Measurements from ENCODE around the gene NTN1. TPM values are rescaled to one million over a fixed set of nuclear protein-coding genes. Genes with fewer than 3 reads are reported as not detected.
A peak's percentile ranks its signal among the peaks of the same experiment; 100 is the strongest.
"Not testable (repeated sequence)": the region's sequence is repeated elsewhere in the genome, so short reads cannot be mapped to it uniquely, and the experiment has no call there.

Gene NTN1
- total and polyA plus RNA-seq, 4 donors, result 18.7 to 137 (median 60.1) TPM

DNA sequence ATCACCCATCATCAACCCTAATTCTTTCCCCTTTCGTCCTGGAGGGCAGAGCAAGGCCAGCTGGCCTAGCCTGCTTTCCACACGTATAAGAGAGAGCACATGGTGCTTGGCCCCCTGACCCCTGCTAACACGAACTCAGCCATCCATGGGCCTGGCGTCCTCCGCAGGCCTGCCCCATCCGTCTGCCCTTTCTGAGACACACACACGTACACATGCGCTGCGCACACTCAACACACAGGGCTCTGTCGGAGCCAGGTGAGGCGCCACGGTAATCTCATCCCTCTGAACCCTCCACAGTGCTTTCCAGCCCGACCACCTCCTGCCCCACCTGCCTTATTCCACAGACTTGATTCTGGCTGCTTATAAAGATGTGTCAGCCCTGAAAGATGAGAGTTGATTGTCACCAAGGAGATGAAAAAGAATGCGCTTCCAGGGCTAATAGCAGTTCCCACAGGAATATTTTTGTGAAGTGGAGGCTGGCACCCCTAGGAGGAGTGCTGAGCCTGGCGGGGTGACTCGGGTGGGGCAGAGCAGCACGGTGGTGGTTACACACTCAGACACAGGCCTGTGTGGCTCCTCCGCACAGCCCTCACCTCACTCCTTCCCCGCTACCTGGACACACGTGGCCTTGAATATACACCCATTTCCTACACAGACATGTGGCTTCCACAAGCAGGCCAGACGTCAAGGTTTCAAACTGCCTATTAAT, 228.1 kb downstream of the NTN1 start:
- DNase-seq (ENCODE audit: low read depth in 4 of 6, low spot score in 6 of 6), result no peak
- Histone ChIP-seq H3K36me3 (ENCODE audit: control insufficient read depth, insufficient read depth, low read length) (peaks cover 18% of the 10 kb centered on the region), H3K27ac (ENCODE audit: low read depth, low read length) (no peak overlapping the region), H3K9me3 (ENCODE audit: control insufficient read depth, insufficient read depth, low read length) (no peaks in the 10 kb centered on the region), H3K4me1 (ENCODE audit: control insufficient read depth, insufficient read depth, low read length) (peaks cover 59% of the 10 kb centered on the region), H3K4me3 (ENCODE audit: low read depth, low read length) (no peak overlapping the region), H3K27me3 (ENCODE audit: control insufficient read depth, insufficient read depth, low read length) (no peaks in the 10 kb centered on the region)
- WGBS (ENCODE audit: insufficient coverage), result 82% methylated on average over 18 of the region's 21 CpGs

DNA sequence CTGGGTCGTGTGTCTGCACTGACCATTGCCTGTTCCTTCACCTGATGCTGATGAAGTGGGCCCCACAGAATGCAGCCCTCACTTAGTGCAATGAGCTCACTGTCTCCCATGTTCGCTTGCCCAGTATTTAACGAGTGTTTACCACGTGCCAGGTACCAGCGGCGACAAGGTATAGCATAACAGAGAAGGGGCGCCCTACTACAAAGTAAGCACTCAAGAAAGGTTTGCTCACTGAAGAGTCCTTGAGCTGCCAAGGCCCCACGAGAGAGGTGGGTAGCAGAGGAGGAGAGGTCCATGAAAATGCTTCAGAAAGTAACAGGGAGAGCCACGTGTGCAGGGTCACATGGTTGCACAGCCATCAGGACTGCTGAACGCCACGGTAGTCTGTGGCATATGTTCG, 230.0 kb downstream of the NTN1 start:
- Histone ChIP-seq H3K9me3 (ENCODE audit: control insufficient read depth, insufficient read depth, low read length) (no peaks in the 10 kb centered on the region), H3K4me3 (ENCODE audit: low read depth, low read length) (no peak overlapping the region), H3K36me3 (ENCODE audit: control insufficient read depth, insufficient read depth, low read length) (peaks cover 15% of the 10 kb centered on the region), H3K27me3 (ENCODE audit: control insufficient read depth, insufficient read depth, low read length) (no peaks in the 10 kb centered on the region), H3K27ac (ENCODE audit: low read depth, low read length) (no peak overlapping the region), H3K4me1 (ENCODE audit: control insufficient read depth, insufficient read depth, low read length) (peaks cover 46% of the 10 kb centered on the region)
- DNase-seq (ENCODE audit: low read depth in 4 of 6, low spot score in 6 of 6), result no peak
- 87% methylated on average over 12 of the region's 12 CpGs for WGBS (ENCODE audit: insufficient coverage)

DNA sequence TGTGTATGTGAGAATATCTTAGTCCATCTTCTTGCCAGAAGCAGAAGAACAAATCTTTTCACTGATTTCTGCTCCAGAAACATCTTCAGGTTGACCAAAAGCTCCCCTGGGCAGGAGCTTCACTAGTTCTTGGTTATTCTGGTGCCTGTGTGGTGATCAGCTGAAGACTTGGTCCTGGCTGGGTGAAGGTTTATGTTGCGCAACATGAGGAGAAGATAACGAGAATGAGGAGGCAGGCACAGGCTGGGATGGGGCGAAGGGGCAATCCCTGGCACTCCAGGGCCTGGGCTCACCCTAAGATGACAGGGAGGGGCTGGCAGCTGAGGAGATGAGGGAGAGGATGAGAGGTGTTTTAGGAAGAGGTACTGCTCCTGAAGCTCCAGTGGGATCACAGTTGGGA, 232.0 kb downstream of the NTN1 start:
- Histone ChIP-seq H3K27me3 (ENCODE audit: control insufficient read depth, insufficient read depth, low read length) (no peaks in the 10 kb centered on the region), H3K9me3 (ENCODE audit: control insufficient read depth, insufficient read depth, low read length) (no peaks in the 10 kb centered on the region), H3K36me3 (ENCODE audit: control insufficient read depth, insufficient read depth, low read length) (peaks cover 12% of the 10 kb centered on the region), H3K27ac (ENCODE audit: low read depth, low read length) (no peak overlapping the region), H3K4me1 (ENCODE audit: control insufficient read depth, insufficient read depth, low read length) (peaks cover 42% of the 10 kb centered on the region), H3K4me3 (ENCODE audit: low read depth, low read length) (no peak overlapping the region)
- 93% methylated on average over 3 of the region's 3 CpGs for WGBS (ENCODE audit: insufficient coverage)
- no peak for DNase-seq (ENCODE audit: low read depth in 4 of 6, low spot score in 6 of 6)

DNA sequence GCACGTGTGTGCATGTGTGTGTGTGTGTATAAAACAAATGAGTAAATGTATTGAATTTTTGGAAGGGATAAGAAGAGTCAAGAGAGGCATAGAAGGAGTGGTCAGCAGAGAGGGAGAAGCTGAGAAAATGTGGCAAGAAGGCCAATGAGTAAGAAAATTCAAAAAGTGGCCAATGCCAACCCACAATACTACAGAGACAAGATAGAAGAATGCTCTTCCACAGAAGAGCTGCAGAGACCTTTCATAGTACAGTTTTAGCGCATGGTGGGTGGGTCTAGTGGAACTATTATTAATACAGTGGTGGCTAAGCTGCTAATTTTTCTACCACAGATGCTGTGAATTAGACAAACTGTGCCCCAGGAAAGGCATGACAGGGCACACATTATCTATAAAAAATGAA, 233.5 kb downstream of the NTN1 start:
- 100% methylated on average over 1 of the region's 2 CpGs for WGBS (ENCODE audit: insufficient coverage)
- peaks cover 42% of the 10 kb centered on the region for H3K4me1 ChIP-seq (ENCODE audit: control insufficient read depth, insufficient read depth, low read length)
- H3K27ac ChIP-seq (ENCODE audit: low read depth, low read length), result no peak overlapping the region
- no peak for DNase-seq (ENCODE audit: low read depth in 4 of 6, low spot score in 6 of 6)
- no peak overlapping the region for H3K4me3 ChIP-seq (ENCODE audit: low read depth, low read length)
- H3K27me3 ChIP-seq (ENCODE audit: control insufficient read depth, insufficient read depth, low read length), result no peaks in the 10 kb centered on the region
- no peaks in the 10 kb centered on the region for H3K9me3 ChIP-seq (ENCODE audit: control insufficient read depth, insufficient read depth, low read length)
- peaks cover under 1% of the 10 kb centered on the region for H3K36me3 ChIP-seq (ENCODE audit: control insufficient read depth, insufficient read depth, low read length)

DNA sequence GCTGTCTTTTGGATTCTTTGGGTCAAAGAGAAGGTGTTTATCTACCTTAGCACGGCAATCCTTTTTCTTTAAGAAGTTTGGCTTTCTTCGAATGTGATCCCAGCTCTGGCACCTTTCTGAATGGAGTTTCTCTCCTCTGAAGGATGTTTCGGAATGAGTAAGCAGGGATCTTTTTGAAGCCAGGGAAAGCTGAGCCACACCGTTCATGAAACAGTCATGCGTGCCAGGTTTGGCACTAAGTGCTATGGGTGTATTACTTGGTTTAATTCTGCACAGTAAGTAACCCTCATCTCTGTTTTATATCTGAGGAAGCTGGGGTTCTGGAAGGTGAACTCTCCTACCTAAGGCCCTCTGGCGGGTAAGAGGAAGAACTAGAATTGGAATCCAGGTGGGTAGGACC, 234.5 kb downstream of the NTN1 start:
- no peak overlapping the region for H3K27ac ChIP-seq (ENCODE audit: low read depth, low read length)
- WGBS (ENCODE audit: insufficient coverage), result 53% methylated on average over 3 of the region's 6 CpGs
- H3K4me1 ChIP-seq (ENCODE audit: control insufficient read depth, insufficient read depth, low read length), result peaks cover 35% of the 10 kb centered on the region
- no peaks in the 10 kb centered on the region for H3K27me3 ChIP-seq (ENCODE audit: control insufficient read depth, insufficient read depth, low read length)
- H3K9me3 ChIP-seq (ENCODE audit: control insufficient read depth, insufficient read depth, low read length), result no peaks in the 10 kb centered on the region
- no peaks in the 10 kb centered on the region for H3K36me3 ChIP-seq (ENCODE audit: control insufficient read depth, insufficient read depth, low read length)
- DNase-seq (ENCODE audit: low read depth in 4 of 6, low spot score in 6 of 6), result peak in 1 of 6 donors; percentile 36
- no peak overlapping the region for H3K4me3 ChIP-seq (ENCODE audit: low read depth, low read length)

DNA sequence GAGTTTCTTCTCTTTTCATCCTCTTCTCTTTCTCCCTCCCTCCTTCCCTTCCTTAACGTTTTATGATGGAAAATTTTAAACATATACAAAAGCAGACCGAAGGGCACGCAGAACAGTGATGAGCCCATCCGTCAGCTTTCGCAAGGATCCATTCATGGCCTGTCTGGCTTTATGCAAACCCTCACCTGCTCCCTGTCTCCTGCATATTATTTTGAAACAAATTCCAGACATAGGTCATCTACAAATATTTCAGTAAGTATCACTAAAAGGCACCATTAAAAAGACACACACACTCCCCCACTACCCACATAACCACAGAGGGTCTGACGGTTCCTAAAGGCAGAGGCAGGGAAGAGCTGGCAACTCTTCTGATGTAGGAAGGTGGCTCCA, 235.0 kb downstream of the NTN1 start:
- no peak overlapping the region for H3K4me3 ChIP-seq (ENCODE audit: low read depth, low read length)
- H3K4me1 ChIP-seq (ENCODE audit: control insufficient read depth, insufficient read depth, low read length), result peaks cover 38% of the 10 kb centered on the region
- no peak for DNase-seq (ENCODE audit: low read depth in 4 of 6, low spot score in 6 of 6)
- no peaks in the 10 kb centered on the region for H3K36me3 ChIP-seq (ENCODE audit: control insufficient read depth, insufficient read depth, low read length)
- no peak overlapping the region for H3K27ac ChIP-seq (ENCODE audit: low read depth, low read length)
- no peaks in the 10 kb centered on the region for H3K27me3 ChIP-seq (ENCODE audit: control insufficient read depth, insufficient read depth, low read length)
- WGBS (ENCODE audit: insufficient coverage), result 59% methylated on average over 5 of the region's 6 CpGs
- no peaks in the 10 kb centered on the region for H3K9me3 ChIP-seq (ENCODE audit: control insufficient read depth, insufficient read depth, low read length)

DNA sequence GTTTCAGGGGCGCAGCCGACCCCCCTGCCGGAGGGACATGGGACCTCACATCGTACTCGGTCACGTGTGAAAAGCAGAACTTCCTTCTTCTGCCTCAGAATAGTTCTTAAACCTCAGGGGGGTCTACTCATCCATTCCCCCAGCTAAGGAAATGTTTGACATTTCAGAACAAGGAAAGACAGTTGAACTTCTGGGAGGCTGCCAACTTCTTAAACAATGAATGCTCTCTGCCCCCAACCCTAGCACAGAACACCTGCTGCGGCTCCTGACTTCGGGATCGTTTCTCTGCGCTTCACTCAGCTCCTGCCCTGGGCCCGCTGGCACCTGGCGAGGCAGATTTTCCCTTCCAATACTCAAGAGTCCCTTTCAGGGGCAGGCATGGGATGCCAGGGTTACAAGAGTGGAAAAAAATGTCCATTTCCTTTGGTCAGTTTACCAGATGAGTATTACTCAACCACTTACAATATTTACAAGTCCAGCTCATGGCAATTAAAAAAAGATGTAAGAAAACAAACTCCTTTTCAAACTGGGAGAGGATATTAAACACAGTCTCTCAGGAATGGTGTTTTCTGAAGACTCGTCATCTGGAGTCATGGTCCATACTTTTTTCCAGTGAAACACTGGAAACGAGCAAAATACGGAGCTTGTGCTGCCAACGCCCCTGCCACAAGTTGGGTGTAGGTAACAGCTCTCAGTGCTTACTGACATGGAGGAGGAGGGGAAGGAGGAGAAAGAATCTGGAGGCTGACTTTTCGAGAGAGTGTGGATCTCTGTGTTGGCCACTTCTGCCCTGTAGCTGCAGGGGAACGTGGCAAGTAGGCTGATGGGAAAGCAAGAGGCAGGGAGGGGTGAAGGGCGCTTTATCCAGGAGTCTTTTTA, 235.7 kb downstream of the NTN1 start:
- WGBS (ENCODE audit: insufficient coverage), result 66% methylated on average over 12 of the region's 19 CpGs
- H3K27ac ChIP-seq (ENCODE audit: low read depth, low read length), result no peak overlapping the region
- H3K27me3 ChIP-seq (ENCODE audit: control insufficient read depth, insufficient read depth, low read length), result no peaks in the 10 kb centered on the region
- H3K4me3 ChIP-seq (ENCODE audit: low read depth, low read length), result no peak overlapping the region
- no peaks in the 10 kb centered on the region for H3K36me3 ChIP-seq (ENCODE audit: control insufficient read depth, insufficient read depth, low read length)
- H3K4me1 ChIP-seq (ENCODE audit: control insufficient read depth, insufficient read depth, low read length), result peaks cover 38% of the 10 kb centered on the region
- peak in 1 of 6 donors; percentile 39 for DNase-seq (ENCODE audit: low read depth in 4 of 6, low spot score in 6 of 6)
- H3K9me3 ChIP-seq (ENCODE audit: control insufficient read depth, insufficient read depth, low read length), result no peaks in the 10 kb centered on the region

DNA sequence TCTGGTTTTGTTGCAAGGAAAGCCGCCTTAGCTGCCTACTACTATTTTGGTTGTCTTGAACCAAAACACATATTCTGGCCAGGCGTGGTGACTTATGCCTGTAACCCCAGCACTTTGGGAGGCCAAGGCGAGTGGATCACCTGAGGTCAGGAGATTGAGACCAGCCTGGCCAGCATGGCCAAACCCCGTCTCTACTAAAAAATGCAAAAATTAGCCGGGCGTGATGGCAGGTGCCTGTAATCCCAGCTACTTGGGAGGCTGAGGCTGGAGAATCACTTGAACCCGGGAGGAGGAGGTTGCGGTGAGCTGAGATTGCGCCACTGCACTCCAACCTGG, 236.3 kb downstream of the NTN1 start:
- not testable (repeated sequence) for DNase-seq (ENCODE audit: low read depth in 4 of 6, low spot score in 6 of 6); H3K9me3 ChIP-seq (ENCODE audit: control insufficient read depth, insufficient read depth, low read length); H3K36me3 ChIP-seq (ENCODE audit: control insufficient read depth, insufficient read depth, low read length); H3K27ac ChIP-seq (ENCODE audit: low read depth, low read length); H3K27me3 ChIP-seq (ENCODE audit: control insufficient read depth, insufficient read depth, low read length); H3K4me3 ChIP-seq (ENCODE audit: low read depth, low read length)
- WGBS (ENCODE audit: insufficient coverage), result 94% methylated on average over 6 of the region's 9 CpGs
- peaks cover 38% of the 10 kb centered on the region for H3K4me1 ChIP-seq (ENCODE audit: control insufficient read depth, insufficient read depth, low read length)

DNA sequence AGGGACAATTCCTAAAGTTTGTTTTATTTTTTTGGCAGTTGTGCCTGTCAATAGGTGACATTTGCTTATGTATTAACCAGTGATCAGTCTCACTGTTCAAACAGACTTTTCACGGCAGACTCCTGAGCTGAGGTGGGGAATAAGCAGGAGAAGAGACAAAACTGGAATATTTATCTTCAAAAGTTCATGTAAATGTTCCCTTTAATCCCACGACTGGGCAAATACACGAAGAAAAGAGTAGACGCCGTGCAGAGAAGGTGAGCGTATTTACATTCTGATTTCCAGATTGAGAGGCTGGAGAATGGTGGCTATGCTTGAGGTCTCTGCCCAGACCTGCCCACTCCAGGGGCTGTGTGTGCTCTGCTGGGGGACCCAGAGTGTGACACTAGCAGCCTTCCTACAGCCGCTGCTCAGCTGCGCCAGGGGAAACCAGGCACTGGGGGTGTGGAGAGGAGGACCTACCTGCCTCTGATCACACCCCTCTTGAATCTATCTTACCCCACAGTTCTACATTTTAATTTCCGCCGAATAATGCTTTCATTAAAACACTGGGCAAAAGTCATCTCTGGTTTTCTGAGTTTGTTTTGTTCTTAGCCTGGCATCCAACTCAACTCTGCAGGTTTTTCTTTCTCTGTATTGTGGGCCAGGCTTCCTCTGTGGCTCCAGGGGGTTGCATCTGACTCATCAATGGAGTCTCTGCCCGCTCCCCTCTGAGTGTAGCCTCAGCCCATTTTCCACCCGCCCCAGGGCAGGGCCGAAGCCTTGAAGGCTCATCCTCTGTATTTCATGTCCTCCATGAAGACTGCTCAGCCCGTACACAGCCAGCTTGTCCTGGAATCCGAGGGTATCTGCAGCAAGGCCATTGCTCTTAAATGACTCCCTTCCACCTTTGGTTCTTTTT, 237.1 kb downstream of the NTN1 start:
- no peaks in the 10 kb centered on the region for H3K36me3 ChIP-seq (ENCODE audit: control insufficient read depth, insufficient read depth, low read length)
- no peak for DNase-seq (ENCODE audit: low read depth in 4 of 6, low spot score in 6 of 6)
- H3K27ac ChIP-seq (ENCODE audit: low read depth, low read length), result no peak overlapping the region
- no peak overlapping the region for H3K4me3 ChIP-seq (ENCODE audit: low read depth, low read length)
- 83% methylated on average over 7 of the region's 15 CpGs for WGBS (ENCODE audit: insufficient coverage)
- peaks cover 38% of the 10 kb centered on the region for H3K4me1 ChIP-seq (ENCODE audit: control insufficient read depth, insufficient read depth, low read length)
- H3K9me3 ChIP-seq (ENCODE audit: control insufficient read depth, insufficient read depth, low read length), result no peaks in the 10 kb centered on the region
- H3K27me3 ChIP-seq (ENCODE audit: control insufficient read depth, insufficient read depth, low read length), result no peaks in the 10 kb centered on the region
